Adrenal gland (tissue), 5 donors: ENCODE measurements around the gene PAQR8.

Experiments used
- CTCF ChIP-seq, 6 experiments: fragments of 450-650 bp in 4 of 6; fragments of 200-600 bp in 2 of 6; sonication (generic) in 1 of 6; IDR thresholded peaks; 1 replicate in 5 of 6; 2 replicates in 1 of 6; pipeline versions ENCODE4 v1.5.1 to v1.8.0; 2016 to 2021; ENCODE audit warnings: antibody characterized with exemption in 6 of 6, mild to moderate bottlenecking in 2 of 6, moderate library complexity in 1 of 6
- POLR2A ChIP-seq, 2 donors: fragments of 450-650 bp; IDR thresholded peaks; one replicate each; pipeline ENCODE4 v1.6.1; 2017; ENCODE audit warnings: antibody characterized with exemption in 2 of 2, mild to moderate bottlenecking in 2 of 2, moderate library complexity in 1 of 2
- donor health status: DM: no; HTN: no; CAD: no.

- no peak for TF ChIP-seq CTCF (IDR thresholded peaks at IDR 0.05)
- TF ChIP-seq POLR2A (IDR thresholded peaks at IDR 0.05): no peak
Observed at GRCh38 chr6:52363228-52363867, 1.4 kb downstream of the PAQR8 start.
